GM18520 (cell line): Measurements from ENCODE around the gene REXO5.
"Not testable (repeated sequence)": the region's sequence is repeated elsewhere in the genome, so short reads cannot be mapped to it uniquely, and the experiment has no call there.

Experiments used
- ATAC-seq: cut with Tn5 transposase; IDR thresholded peaks from one replicate; pipeline ENCODE4 v1.9.1; 2021; ENCODE audit not compliant: unreplicated experiment

The REXO5 gene

GRCh38 chr16:20849589-20850390, 43.5 kb downstream of the REXO5 start:
- no peak for ATAC-seq

DNA sequence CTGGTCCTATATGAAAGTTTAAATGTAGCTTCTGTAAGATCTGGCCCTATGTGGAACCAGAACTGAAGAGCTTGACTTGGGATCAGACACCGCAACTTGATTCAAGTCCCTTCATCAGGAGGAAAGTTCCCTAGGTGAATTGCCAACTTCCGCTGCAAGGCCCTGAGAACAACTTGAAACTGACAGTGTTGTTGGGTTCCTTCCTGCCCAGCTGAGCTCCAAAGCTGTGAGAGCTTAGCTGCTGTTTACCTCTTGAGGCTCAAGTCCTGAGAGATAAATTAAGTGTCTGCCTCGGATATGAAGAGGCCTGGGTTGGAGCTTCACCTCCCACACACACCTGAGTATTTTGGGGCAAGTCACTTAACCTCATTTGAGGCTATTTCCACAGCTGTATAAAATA, 44.7 kb downstream of the REXO5 start:
- no peak for ATAC-seq

DNA sequence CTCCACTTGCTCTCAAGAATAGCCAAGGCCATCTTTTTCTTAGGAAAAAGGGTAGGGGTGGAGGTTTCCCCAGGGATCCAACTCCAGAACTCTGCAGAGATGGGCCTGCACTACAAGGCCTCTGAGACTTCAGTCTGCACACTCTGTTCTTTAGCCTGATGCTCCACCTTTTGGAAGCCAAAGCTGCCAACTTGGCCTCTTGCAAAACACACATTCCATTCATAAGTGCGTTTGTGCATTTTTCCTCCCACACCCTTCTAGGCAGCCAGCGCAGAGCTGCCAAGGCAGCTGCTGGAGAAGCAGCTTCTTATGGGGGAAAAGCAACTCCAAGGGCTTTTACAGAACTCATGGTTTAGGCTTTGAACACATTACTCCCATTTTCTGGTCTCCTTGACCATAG, 45.3 kb downstream of the REXO5 start:
- no peak for ATAC-seq

GRCh38 chr16:20853143-20853542, 46.8 kb downstream of the REXO5 start:
- no peak for ATAC-seq

GRCh38 chr16:20853981-20854620, 47.8 kb downstream of the REXO5 start:
- no peak for ATAC-seq

DNA sequence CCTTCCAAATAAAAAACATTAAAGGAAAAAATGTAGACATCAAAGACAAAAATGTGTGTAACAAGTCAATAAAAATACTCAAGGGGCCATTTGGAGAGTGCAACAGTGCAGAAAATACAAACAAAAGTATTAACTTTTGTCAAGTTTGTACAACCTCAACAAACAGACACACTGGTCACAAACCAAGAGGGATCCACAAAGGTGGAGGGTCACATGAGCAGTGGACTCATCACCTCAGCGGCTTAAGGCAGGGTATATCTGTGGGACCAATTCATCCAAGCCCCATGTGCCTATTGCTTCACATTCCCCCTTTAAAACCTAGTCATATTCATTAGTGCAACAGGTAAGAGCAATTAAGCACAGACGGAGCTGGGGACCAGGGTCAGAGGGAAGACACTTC, 48.6 kb downstream of the REXO5 start:
- no peak for ATAC-seq

DNA sequence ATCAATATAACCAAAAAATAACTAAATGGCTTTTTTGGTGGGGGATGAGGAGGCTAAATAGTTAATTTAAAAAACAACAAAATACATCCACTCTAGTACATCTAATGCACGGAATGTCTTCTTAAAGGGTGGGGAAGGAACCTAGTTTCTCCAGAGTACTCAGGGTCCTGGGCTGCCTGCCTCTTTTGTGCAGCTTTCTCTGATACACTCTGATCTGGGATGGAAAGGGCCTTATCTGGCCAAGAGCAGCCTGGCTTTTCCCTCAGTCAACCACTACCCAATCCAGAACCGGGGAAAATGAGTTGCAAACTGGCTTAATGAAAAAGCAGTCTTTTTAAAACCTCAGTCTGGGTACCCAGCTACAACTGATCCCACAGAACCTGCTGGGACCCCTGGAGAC, 51.0 kb downstream of the REXO5 start:
- ATAC-seq, result no peak

DNA sequence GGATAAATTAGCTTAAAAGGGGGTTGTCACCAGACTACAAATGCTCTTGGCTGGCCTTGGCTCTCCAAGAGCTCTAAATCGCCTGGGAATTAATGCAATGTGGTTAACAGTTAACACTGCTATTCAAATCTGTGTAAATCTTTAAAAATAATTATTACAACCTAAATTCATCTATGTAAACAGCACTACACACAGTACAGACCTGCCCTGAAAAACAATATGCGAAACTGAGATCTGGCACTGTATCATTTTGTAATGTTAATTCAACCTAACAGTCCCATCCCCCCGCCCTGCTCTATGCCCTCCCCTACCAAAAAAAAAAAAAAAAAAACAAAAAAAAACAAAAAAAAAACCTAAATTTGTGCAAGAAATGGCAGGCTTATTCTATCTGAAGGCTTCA, 52.9 kb downstream of the REXO5 start:
- ATAC-seq, result no peak

GRCh38 chr16:20859699-20860098, 53.4 kb downstream of the REXO5 start:
- no peak for ATAC-seq

DNA sequence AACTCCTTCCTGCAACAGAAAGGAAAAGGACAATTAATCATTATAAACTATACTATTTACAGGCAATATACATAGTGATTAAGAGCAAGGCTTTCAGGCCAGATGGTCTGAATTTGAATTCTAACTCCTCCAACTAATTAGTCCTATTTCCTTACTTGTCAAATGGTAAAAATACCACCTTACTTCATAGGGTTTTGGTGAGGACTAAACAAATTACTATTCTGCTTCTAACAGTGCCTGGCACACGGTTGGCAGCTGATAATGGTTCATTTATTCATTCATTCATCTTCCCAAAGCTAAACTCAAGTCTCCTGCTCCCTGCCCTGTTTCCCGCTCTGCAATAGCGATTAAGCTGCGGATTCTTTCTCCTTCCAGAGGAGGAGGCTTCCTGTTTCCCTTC, 54.0 kb downstream of the REXO5 start:
- ATAC-seq, result no peak

DNA sequence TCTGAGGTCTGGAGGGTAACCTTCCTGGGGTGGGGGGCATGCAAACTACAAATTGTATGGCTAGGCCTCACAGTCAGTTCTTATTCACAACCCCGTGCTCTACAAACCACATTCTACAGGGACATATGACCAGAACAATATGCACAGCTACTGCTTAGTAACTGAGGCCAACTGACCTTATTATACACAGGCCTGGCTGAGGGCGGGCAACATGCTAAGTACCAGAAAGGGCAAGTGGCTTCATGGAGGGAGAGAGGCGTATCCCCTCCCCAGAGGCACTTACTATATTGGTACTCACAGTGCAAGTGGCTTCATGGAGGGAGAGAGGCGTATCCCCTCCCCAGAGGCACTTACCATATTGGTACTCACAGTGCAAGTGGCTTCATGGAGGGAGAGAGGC, 54.7 kb downstream of the REXO5 start:
- ATAC-seq, result not testable (repeated sequence)

DNA sequence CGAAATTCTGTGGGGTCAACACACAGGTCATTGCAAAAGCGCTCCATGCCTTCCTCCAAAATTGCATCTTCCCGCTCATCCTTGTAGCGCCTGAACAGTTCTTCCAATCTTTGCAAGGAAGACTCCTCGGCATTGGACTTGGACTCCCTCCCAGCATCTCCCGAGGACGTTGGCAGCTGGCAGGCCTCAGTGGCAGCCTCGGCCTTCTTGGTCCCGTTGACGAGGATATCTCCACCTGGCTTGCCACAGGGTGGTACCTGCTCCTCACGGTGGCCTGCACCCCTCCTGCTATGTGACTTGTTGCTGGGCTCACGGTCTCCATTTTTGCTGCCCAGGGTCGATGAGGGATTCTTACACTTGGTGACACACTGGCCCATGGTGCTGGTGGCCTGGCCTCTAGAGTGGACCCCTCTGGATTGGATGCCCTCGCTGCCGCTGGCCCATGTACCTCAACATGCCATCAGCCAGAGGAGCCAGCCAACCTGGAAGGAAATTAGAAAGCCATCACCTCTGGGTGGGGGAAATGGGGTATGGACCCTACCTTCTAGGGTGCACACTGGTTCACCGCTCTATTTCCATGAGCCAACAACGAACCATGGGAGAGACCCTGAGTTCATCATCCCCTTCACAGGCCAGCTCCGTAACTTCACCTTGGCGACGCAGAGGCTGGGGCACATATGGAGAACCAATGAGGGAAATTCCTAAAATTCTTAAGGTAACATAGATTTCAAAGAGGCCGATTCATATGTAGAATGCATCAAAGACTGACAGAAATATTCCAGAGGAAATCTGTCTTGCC, 56.0 kb downstream of the REXO5 start:
- no peak for ATAC-seq

GRCh38 chr16:20864376-20864775, 58.0 kb downstream of the REXO5 start:
- ATAC-seq, result not testable (repeated sequence)

GRCh38 chr16:20865420-20866131, 59.2 kb downstream of the REXO5 start:
- ATAC-seq, result peak; percentile 68

DNA sequence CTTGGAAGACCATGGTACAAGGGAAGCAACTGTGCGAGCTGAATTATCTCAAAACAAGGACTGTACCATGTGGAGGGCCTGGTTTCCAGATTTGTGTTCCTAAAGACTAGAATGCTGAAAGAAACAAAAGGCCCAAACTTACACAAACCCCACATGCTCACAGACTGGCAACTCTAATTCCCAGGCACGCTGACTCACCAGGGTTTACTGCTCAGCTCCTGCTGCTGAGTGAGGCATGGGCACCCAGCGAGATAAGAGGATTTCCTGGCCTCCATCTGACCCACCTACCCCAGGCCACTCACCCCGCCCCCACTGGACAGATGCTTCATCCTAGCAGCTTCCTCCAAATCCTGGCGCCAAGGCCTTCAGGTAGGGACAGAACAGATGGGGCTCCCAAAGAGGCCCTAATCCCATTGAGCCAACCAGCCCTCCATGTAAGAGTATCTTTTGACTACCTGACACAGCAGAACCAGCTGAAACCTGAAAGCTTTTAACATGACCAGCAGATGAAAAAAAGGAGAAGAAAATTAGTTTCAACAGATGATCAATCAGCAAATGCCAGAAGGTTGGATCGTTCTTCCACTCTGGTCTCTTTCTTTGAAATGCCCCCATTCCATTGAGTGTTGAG, 59.9 kb downstream of the REXO5 start:
- ATAC-seq, result peak; percentile 17

GRCh38 chr16:20866801-20867200, 60.5 kb downstream of the REXO5 start:
- no peak for ATAC-seq

GRCh38 chr16:20867585-20867984, 61.3 kb downstream of the REXO5 start:
- no peak for ATAC-seq

DNA sequence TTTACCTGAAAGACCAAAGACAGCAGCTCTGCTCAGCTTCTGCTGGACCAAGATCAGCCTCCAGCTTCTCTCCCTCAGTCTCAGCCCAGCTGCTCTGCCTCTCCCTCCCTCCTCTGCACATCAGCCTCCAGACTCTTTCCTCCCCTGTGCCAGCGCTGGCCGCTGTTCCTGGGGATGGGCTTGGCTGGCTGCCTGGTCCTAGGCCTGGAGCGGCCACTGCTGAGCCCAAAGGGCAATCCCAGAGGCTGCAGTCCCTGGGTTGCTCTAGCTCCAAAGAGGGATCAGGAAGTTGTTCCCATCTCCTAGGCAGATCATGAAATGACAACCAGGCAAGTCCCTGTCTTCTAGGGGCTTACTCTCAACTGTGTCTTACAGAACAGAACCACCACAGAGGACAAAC, 62.6 kb downstream of the REXO5 start:
- ATAC-seq, result no peak

- no peak for ATAC-seq
Measured at GRCh38 chr16:20870122-20870820, 63.9 kb downstream of the REXO5 start.

DNA sequence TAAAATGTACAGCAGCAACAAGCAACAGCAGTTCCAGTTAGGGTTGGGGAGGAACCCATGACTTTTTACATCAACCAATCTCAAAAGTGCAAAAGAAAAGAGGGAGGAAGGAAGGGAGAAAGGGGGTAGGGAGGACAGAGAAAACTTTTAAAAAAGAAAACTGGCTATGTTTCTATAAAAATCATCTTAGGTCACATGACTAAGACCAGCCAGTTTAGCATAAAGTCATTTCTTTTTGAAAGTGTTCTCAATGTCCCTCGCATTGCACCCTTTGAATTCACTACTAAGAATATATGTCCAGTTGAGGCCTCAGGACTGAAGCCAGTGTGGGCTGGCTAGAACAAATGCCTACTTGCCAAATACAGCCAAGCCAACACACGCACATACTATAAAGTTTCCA, 64.9 kb downstream of the REXO5 start:
- ATAC-seq, result no peak
